Retinal pigment epithelial cell (primary cell): ENCODE results near the gene UXS1.
"Not testable (repeated sequence)": the region's sequence is repeated elsewhere in the genome, so short reads cannot be mapped to it uniquely, and the experiment has no call there.

Experiments used
- DNase-seq: peaks from one replicate; pipeline ENCODE4 v3.0.0-alpha.2; 2010; ENCODE audit warnings: low read depth
- H3K4me3 ChIP-seq: 2 replicates; pipeline ENCODE4 v1.5.1; 2011; ENCODE audit warnings: mild to moderate bottlenecking, low read length, control low read depth, moderate library complexity
- CTCF ChIP-seq: conservative IDR thresholded peaks from 2 replicates; pipeline ENCODE4 v1.5.1; 2011; ENCODE audit warnings: low read depth, low read length, control low read depth, inconsistent platforms

UXS1 gene

DNA sequence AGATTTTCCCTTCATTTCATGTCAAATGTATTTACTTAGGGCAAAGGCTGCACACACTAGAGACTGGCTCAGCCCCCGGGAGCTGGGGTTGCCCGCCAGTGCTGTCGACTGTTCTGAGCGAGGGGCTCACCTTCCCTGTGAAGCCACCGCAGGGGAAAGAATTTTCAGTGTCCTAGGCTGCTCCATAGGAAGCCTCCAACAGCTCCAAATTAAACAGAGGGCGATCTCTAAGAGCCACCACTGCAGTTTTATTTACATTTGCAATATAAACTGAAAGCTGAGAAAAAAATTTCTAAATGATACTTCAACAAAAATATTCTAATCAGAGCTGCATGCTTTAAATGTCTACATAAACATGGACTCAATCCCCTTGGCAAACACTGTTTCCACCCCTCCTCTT lies 54.0 kb downstream of the UXS1 start:
- no peak for TF ChIP-seq CTCF
- DNase-seq: no peak
- no peak overlapping the region for H3K4me3 ChIP-seq

- no peak overlapping the region for H3K4me3 ChIP-seq
- no peak for TF ChIP-seq CTCF
- DNase-seq: no peak
Measured at GRCh38 chr2:106139238-106139935, 54.7 kb downstream of the UXS1 start.

GRCh38 chr2:106138543-106139237 lies 55.4 kb downstream of the UXS1 start:
- H3K4me3 ChIP-seq: no peak overlapping the region
- no peak for DNase-seq
- TF ChIP-seq CTCF: no peak

- DNase-seq: no peak
- H3K4me3 ChIP-seq: no peak overlapping the region
- TF ChIP-seq CTCF: no peak
Measured at GRCh38 chr2:106137731-106138521, 56.2 kb downstream of the UXS1 start.

DNA sequence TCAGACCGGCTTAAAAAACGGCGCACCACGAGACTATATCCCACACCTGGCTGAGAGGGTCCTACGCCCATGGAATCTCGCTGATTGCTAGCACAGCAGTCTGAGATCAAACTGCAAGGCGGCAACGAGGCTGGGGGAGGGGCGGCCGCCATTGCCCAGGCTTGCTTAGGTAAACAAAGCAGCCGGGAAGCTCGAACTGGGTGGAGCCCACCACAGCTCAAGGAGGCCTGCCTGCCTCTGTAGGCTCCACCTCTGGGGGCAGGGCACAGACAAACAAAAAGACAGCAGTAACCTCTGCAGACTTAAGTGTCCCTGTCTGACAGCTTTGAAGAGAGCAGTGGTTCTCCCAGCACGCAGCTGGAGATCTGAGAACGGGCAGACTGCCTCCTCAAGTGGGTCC lies 62.9 kb downstream of the UXS1 start:
- H3K4me3 ChIP-seq, DNase-seq: not testable (repeated sequence)

GRCh38 chr2:106130251-106130998 lies 63.7 kb downstream of the UXS1 start:
- no peak for TF ChIP-seq CTCF
- no peak for DNase-seq
- no peak overlapping the region for H3K4me3 ChIP-seq

GRCh38 chr2:106129592-106129991 lies 64.5 kb downstream of the UXS1 start:
- H3K4me3 ChIP-seq: no peak overlapping the region
- TF ChIP-seq CTCF: no peak
- DNase-seq: no peak
